A673 (cell line): ENCODE results near the gene DCK.
"Not testable (repeated sequence)": the region's sequence is repeated elsewhere in the genome, so short reads cannot be mapped to it uniquely, and the experiment has no call there.

ENCODE experiments used
- EZH2 ChIP-seq: fragments of 200-600 bp; sonication (generic); IDR thresholded peaks from 2 replicates; pipeline ENCODE4 v1.6.1; 2017; ENCODE audit warnings: borderline replicate concordance, low read depth, mild to moderate bottlenecking, mixed read lengths, antibody characterized with exemption, low read length; ENCODE audit not compliant: poor library complexity, severe bottlenecking
- TF ChIP-seq, protein P1 (sequence below): fragments of 300-800, 200-600 bp; sonication (generic); conservative IDR thresholded peaks from 2 replicates; pipeline ENCODE4 v1.5.1; 2017; ENCODE audit warnings: low read depth, mild to moderate bottlenecking, antibody characterized with exemption, low read length, moderate library complexity, mixed read lengths

DNA sequence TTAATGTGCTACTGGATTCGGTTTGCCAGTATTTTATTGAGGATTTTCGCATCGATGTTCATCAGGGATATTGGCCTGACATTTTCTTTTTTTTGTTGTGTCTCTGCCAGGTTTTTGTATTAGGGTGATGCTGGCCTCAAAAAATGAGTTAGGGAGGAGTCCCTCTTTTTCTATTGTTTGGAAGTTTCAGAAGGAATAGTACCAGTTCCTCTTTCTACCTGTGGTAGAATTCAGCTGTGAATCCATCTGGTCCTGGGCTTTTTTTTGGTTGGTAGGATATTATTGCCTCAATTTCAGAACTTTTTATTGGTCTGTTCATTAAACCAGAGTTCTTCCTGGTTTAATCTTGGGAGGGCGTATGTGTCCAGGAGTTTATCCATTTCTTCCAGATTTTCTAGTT lies 7.9 kb downstream of the DCK start:
- TF ChIP-seq EZH2: not testable (repeated sequence)
- TF ChIP-seq, protein P1, sequence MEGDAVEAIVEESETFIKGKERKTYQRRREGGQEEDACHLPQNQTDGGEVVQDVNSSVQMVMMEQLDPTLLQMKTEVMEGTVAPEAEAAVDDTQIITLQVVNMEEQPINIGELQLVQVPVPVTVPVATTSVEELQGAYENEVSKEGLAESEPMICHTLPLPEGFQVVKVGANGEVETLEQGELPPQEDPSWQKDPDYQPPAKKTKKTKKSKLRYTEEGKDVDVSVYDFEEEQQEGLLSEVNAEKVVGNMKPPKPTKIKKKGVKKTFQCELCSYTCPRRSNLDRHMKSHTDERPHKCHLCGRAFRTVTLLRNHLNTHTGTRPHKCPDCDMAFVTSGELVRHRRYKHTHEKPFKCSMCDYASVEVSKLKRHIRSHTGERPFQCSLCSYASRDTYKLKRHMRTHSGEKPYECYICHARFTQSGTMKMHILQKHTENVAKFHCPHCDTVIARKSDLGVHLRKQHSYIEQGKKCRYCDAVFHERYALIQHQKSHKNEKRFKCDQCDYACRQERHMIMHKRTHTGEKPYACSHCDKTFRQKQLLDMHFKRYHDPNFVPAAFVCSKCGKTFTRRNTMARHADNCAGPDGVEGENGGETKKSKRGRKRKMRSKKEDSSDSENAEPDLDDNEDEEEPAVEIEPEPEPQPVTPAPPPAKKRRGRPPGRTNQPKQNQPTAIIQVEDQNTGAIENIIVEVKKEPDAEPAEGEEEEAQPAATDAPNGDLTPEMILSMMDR: not testable (repeated sequence)
